Mesenchymal stem cell (in vitro differentiated cells and primary cell): ENCODE data around the gene CDC42BPB.
A peak's percentile ranks its signal among the peaks of the same experiment; 100 is the strongest.

Experiments used
- DNase-seq: peaks from one replicate; pipeline ENCODE4 v3.0.0-alpha.2; 2013
- H2AFZ ChIP-seq: one replicate; pipeline ENCODE4 v1.6.1; 2013; ENCODE audit warnings: low read depth, mild to moderate bottlenecking, control low read depth, inconsistent platforms, low read length, moderate library complexity
- H2AK5ac ChIP-seq: 2 replicates; pipeline ENCODE4 v1.6.1; 2013; ENCODE audit warnings: low read length, moderate library complexity, mild to moderate bottlenecking, inconsistent platforms; ENCODE audit not compliant: severe bottlenecking
- H2BK120ac ChIP-seq: one replicate; pipeline ENCODE4 v1.6.1; 2013; ENCODE audit warnings: low read depth, mild to moderate bottlenecking, inconsistent platforms, low read length, moderate library complexity
- H2BK12ac ChIP-seq, 2 experiments: one replicate each; pipeline ENCODE4 v1.6.1; 2013; ENCODE audit warnings: inconsistent platforms in 2 of 2, low read length in 2 of 2, mild to moderate bottlenecking in 2 of 2, moderate library complexity in 2 of 2, control low read depth in 1 of 2
- H2BK15ac ChIP-seq: one replicate; pipeline ENCODE4 v1.6.1; 2013; ENCODE audit warnings: mild to moderate bottlenecking, low read depth, inconsistent platforms; ENCODE audit not compliant: poor library complexity, severe bottlenecking
- H2BK5ac ChIP-seq: 2 replicates; pipeline ENCODE4 v1.6.1; 2013; ENCODE audit warnings: low read depth, mild to moderate bottlenecking, low read length, control low read depth, inconsistent platforms; ENCODE audit not compliant: poor library complexity, severe bottlenecking
- H3K14ac ChIP-seq, 2 experiments: one replicate each; pipeline ENCODE4 v1.6.1; 2013; ENCODE audit warnings: inconsistent platforms in 2 of 2, low read length in 2 of 2, control low read depth in 1 of 2, mild to moderate bottlenecking in 1 of 2, moderate library complexity in 1 of 2
- H3K18ac ChIP-seq, 2 experiments: one replicate each; pipeline ENCODE4 v1.6.1; 2013; ENCODE audit warnings: inconsistent platforms in 2 of 2, low read length in 2 of 2, control low read depth in 1 of 2, low read depth in 1 of 2, mild to moderate bottlenecking in 1 of 2
- H3K23ac ChIP-seq, 2 experiments: one replicate each; pipeline ENCODE4 v1.6.1; 2013; ENCODE audit warnings: inconsistent platforms in 2 of 2, low read length in 2 of 2, mild to moderate bottlenecking in 2 of 2, moderate library complexity in 2 of 2, control low read depth in 1 of 2
- H3K27ac ChIP-seq: 2 replicates; pipeline ENCODE4 v1.5.1; 2013; ENCODE audit warnings: mild to moderate bottlenecking, moderate library complexity, low read length, control low read depth, inconsistent platforms; ENCODE audit not compliant: poor library complexity, severe bottlenecking
- H3K27me3 ChIP-seq, 2 experiments: 2 replicates each; pipeline versions ENCODE4 v1.6.1 to v1.7.0; 2013; ENCODE audit warnings: low read length in 2 of 2, mild to moderate bottlenecking in 2 of 2, moderate library complexity in 2 of 2, control low read depth in 1 of 2, inconsistent platforms in 1 of 2; ENCODE audit not compliant: control insufficient read depth in 1 of 2, insufficient read depth in 1 of 2
- H3K36me3 ChIP-seq, 2 experiments: 2 replicates each; pipeline versions ENCODE4 v1.6.1 to v1.7.0; 2013; ENCODE audit warnings: low read length in 2 of 2, control low read depth in 1 of 2, inconsistent platforms in 1 of 2, low read depth in 1 of 2, mild to moderate bottlenecking in 1 of 2; ENCODE audit not compliant: insufficient read depth in 2 of 2, control insufficient read depth in 1 of 2
- H3K4ac ChIP-seq, 2 experiments: one replicate each; pipeline ENCODE4 v1.6.1; 2013; ENCODE audit warnings: inconsistent platforms in 2 of 2, low read length in 2 of 2, mild to moderate bottlenecking in 2 of 2, moderate library complexity in 2 of 2, control low read depth in 1 of 2, low read depth in 1 of 2
- H3K4me1 ChIP-seq: 2 replicates; pipeline ENCODE4 v1.6.1; 2013; ENCODE audit warnings: low read depth, low read length, control low read depth; ENCODE audit not compliant: control insufficient read depth, insufficient read depth
- H3K4me2 ChIP-seq: 2 replicates; pipeline ENCODE4 v1.6.1; 2013; ENCODE audit warnings: low read length, mild to moderate bottlenecking, inconsistent platforms; ENCODE audit not compliant: poor library complexity, severe bottlenecking
- H3K4me3 ChIP-seq, 2 experiments: 2 replicates each; pipeline versions ENCODE4 v1.5.1 to v1.7.0; 2013; ENCODE audit warnings: low read length in 2 of 2, mild to moderate bottlenecking in 2 of 2, control low read depth in 1 of 2, low read depth in 1 of 2; ENCODE audit not compliant: insufficient read depth in 1 of 2
- H3K79me1 ChIP-seq: replicated peaks from 2 replicates; pipeline ENCODE4 v1.6.1; 2013; ENCODE audit warnings: mild to moderate bottlenecking, control low read depth, low read length, inconsistent platforms; ENCODE audit not compliant: poor library complexity, severe bottlenecking
- H3K9ac ChIP-seq: 2 replicates; pipeline ENCODE4 v1.7.0; 2013; ENCODE audit warnings: mild to moderate bottlenecking, low read length, moderate library complexity
- H3K9me3 ChIP-seq: 2 replicates; pipeline ENCODE4 v1.7.0; 2013; ENCODE audit warnings: mild to moderate bottlenecking, low read length; ENCODE audit not compliant: control insufficient read depth
- H4K8ac ChIP-seq: one replicate; pipeline ENCODE4 v1.6.1; 2013; ENCODE audit warnings: inconsistent platforms, mild to moderate bottlenecking, low read length, moderate library complexity
- H4K91ac ChIP-seq: one replicate; pipeline ENCODE4 v1.6.1; 2013; ENCODE audit warnings: mild to moderate bottlenecking, low read length, inconsistent platforms
- WGBS: methylation state at CpG from one replicate; pipeline ENCODE4 v1.1.7; 2013; ENCODE audit warnings: mixed read lengths; 5-methylcytosine and 5-hydroxymethylcytosine counted together

CDC42BPB gene

DNA sequence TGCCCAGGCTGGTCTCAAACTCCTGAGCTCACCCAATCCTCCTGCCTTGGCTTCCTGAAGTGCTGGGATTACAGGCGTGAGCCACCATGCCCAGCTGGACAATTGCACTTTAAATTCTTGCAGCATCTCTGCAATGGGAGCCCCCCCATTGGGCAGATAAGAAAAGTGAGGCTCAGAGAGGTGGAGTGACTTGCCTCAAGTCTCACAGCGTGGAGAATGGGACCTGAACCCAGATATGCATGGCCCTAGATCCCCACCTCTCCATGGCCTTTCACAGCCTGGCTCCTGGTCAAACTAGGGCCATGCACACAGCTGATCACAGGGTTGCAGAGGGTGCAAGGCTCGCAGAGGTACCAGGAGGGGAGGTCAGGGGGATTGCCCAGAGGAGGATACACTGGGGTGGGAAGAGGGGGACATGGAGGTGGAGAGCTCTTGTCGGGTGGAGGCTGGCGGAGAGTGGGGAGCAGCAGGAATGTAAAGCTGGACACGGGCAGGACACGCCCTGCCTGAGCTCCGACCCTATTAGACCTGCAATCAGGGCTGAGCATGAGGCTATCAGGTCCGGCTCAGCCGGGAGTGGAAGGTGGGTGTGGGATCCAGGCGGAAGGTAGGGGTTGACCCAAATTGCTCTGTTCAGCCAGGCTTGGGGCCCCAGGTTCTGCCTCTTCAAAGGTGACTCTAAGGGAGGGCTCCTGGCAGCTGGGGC is 44.1 kb upstream of the CDC42BPB start:
- Histone ChIP-seq H3K9ac (no peak overlapping the region), H3K27me3 (peaks cover 3 to 41% of the 10 kb centered on the region in 2 experiments), H3K79me1 (no peaks in the 10 kb centered on the region), H3K14ac (peak overlapping the region in 1 of 2 experiments; percentile 23), H3K4me1 (peaks cover 17% of the 10 kb centered on the region), H3K23ac (no peak overlapping the region), H4K91ac (no peak overlapping the region), H2BK120ac (no peak overlapping the region), H2BK12ac (no peak overlapping the region), H3K4me2 (no peak overlapping the region), H3K4ac (no peak overlapping the region), H2AK5ac (no peak overlapping the region), H4K8ac (no peak overlapping the region), H3K27ac (no peak overlapping the region), H3K9me3 (no peaks in the 10 kb centered on the region), H2BK5ac (no peak overlapping the region), H3K18ac (no peak overlapping the region), H2AFZ (no peak overlapping the region), H2BK15ac (no peak overlapping the region), H3K4me3 (no peak overlapping the region), H3K36me3 (no peaks in the 10 kb centered on the region)
- WGBS, result 88% methylated on average over 11 of the region's 11 CpGs
- no peak for DNase-seq

DNA sequence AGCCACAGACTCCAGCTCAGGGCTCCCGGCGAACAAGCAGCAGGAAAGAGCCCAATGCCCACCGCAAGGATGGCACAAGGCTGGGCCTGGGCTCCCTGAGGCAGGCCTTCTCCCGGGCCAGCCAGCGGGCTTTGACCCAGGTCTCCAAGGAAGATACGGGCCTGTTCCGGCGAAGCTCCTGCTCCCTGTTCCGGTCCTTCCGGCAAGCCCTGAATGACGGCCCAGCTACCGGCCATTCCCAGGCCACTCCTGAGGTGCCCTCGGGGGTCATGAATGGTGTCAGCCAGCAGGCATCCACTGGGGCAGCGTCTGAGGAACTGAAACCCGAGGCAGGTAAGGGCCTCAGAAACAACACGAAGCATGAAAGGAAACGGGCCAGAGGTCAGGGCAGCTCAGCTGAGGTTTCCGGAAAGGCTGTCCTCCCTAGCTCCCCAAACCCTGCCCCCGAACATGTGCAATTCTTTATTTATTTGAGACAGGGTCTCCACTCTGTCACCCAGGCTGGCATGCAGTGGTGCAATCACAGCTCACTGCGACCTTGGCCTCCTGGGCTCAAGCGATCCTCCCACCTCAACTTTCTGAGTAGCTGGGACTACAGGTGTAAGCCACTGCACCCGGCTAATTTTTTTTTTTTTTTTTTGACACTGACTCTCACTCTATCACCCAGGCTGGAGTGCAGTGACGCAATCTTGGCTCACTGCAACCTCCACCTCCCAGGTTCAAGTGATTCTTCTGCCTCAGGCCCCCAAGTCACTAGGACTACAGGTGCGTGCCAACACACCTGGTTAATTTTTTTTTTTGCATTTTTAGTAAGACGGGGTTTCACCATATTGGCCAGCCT is 43.2 kb upstream of the CDC42BPB start:
- Histone ChIP-seq H3K36me3 (no peaks in the 10 kb centered on the region), H3K9ac (no peak overlapping the region), H3K27ac (no peak overlapping the region), H2BK12ac (no peak overlapping the region), H2AK5ac (no peak overlapping the region), H2BK15ac (no peak overlapping the region), H3K9me3 (no peaks in the 10 kb centered on the region), H3K18ac (no peak overlapping the region), H4K8ac (no peak overlapping the region), H2BK120ac (no peak overlapping the region), H3K4ac (no peak overlapping the region), H3K79me1 (no peaks in the 10 kb centered on the region), H3K4me1 (peaks cover 12% of the 10 kb centered on the region), H3K4me3 (no peak overlapping the region), H3K4me2 (no peak overlapping the region), H3K14ac (no peak overlapping the region), H3K23ac (no peak overlapping the region), H4K91ac (no peak overlapping the region), H3K27me3 (peaks cover 3 to 41% of the 10 kb centered on the region in 2 experiments), H2AFZ (no peak overlapping the region), H2BK5ac (no peak overlapping the region)
- 75% methylated on average over 25 of the region's 25 CpGs for WGBS
- DNase-seq, result no peak

DNA sequence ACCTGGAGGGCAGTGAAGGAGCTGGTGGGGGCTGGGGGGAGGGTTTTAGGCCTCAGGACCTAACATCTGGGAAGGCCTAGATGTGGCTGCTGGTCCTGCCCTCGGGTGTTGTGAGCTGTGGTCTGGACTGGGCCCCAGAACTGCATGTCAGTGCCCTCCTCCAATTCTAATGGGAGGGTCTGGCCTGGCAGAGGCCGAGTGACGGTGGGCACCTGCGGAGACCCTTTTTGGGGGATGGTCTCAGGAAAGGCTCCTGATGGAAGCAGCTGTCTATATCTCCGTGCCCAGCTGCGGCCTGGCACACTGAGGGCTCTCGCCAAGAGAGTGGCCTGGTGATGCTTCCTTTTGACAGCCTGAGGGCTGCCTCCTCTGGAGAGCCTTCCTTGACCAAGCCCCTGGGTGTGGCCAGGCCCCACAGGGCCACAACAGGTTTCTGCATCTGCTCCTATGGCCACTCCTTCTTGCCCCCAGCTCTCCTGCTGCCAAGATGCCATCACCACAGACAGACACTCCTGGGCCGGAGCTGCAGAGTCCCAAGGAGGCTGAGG is 42.5 kb upstream of the CDC42BPB start:
- no peak overlapping the region for H4K8ac ChIP-seq
- H3K9me3 ChIP-seq, result no peaks in the 10 kb centered on the region
- no peaks in the 10 kb centered on the region for H3K79me1 ChIP-seq
- H3K27ac ChIP-seq, result no peak overlapping the region
- H2AFZ ChIP-seq, result no peak overlapping the region
- no peaks in the 10 kb centered on the region for H3K36me3 ChIP-seq
- no peak overlapping the region for H2BK12ac ChIP-seq
- H3K18ac ChIP-seq, result no peak overlapping the region
- no peak overlapping the region for H2BK120ac ChIP-seq
- no peak overlapping the region for H3K4me2 ChIP-seq
- WGBS, result 91% methylated on average over 8 of the region's 8 CpGs
- H3K4me1 ChIP-seq, result peaks cover 8% of the 10 kb centered on the region
- H2BK15ac ChIP-seq, result no peak overlapping the region
- no peak overlapping the region for H2AK5ac ChIP-seq
- no peak for DNase-seq
- no peak overlapping the region for H4K91ac ChIP-seq
- H3K14ac ChIP-seq, result no peak overlapping the region
- H3K27me3 ChIP-seq, result peaks cover 3 to 40% of the 10 kb centered on the region in 2 experiments
- H3K9ac ChIP-seq, result no peak overlapping the region
- H3K23ac ChIP-seq, result no peak overlapping the region
- no peak overlapping the region for H3K4ac ChIP-seq
- H3K4me3 ChIP-seq, result no peak overlapping the region
- no peak overlapping the region for H2BK5ac ChIP-seq

DNA sequence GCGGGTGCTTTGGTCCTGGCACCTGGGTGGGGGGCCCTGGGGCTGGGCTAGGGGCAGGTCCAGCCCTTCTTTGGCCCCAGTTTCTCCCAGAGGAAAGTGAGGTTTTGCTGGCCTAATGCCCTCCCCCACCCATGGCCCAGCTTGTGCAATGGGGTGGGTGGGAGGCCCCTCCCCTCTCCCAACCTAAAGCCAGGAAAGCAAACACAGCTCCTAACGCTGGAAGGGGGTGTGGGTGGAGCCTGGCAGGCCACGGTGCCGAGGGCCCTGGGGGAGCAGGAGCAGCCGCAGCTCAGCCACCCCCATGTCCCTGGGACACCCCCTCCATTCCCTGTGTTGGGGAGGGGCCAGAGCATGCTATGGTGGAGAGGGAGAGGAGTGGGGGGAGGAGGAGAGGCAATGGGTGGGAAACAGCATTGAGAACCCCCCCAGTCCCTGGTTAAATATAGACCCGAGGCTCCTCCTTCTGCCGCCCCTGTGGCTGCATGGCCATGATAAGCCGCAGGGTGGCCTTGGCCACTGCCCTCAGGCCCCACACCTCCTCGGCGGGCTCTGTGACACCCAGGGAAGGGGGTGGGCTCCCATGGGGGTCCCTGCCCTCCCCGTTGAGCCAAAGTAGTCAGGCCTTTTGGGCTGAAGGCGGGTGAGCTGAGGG is 41.9 kb upstream of the CDC42BPB start:
- Histone ChIP-seq H3K79me1 (no peaks in the 10 kb centered on the region), H3K4me3 (no peak overlapping the region), H2BK5ac (no peak overlapping the region), H2BK12ac (no peak overlapping the region), H2BK120ac (no peak overlapping the region), H3K4me1 (peaks cover 6% of the 10 kb centered on the region), H3K27ac (no peak overlapping the region), H2AFZ (no peak overlapping the region), H4K8ac (no peak overlapping the region), H3K4ac (no peak overlapping the region), H3K36me3 (no peaks in the 10 kb centered on the region), H3K9ac (no peak overlapping the region), H3K9me3 (no peaks in the 10 kb centered on the region), H3K18ac (peak overlapping the region in 1 of 2 experiments; percentile 39), H3K14ac (peak overlapping the region in 1 of 2 experiments; percentile 31), H3K27me3 (peaks cover 3 to 34% of the 10 kb centered on the region in 2 experiments), H3K4me2 (no peak overlapping the region), H3K23ac (no peak overlapping the region), H2BK15ac (no peak overlapping the region), H4K91ac (no peak overlapping the region), H2AK5ac (no peak overlapping the region)
- 71% methylated on average over 11 of the region's 12 CpGs for WGBS
- DNase-seq, result no peak
